ENCODE measurements around the gene GPR152. TPM values are rescaled to one million over a fixed set of nuclear protein-coding genes. Genes with fewer than 3 reads are reported as not detected.

Gene GPR152
- total RNA-seq, 1 experiment from 2014 or later: not detected

- no peak for TF ChIP-seq EZH2phosphoT487 (IDR thresholded peaks at IDR 0.05; ENCODE audit: borderline replicate concordance)
- peak; percentile 48 for TF ChIP-seq RAD21 (IDR thresholded peaks at IDR 0.05; ENCODE audit: low read depth)
- TF ChIP-seq EGR1 (IDR thresholded peaks at IDR 0.05; ENCODE audit: low read depth): no peak; the same call in 1 of the 2 replicates
- TF ChIP-seq FOSL1 (IDR thresholded peaks at IDR 0.05; ENCODE audit: low read depth): no peak
- peak; percentile 34 for TF ChIP-seq YY1 (IDR thresholded peaks at IDR 0.05; ENCODE audit: extremely low read depth, insufficient replicate concordance, low read depth, low read length)
These were observed 50.9 kb downstream of the GPR152 start, which contains the start of gene PPP1CA (continued) for GRCh38 chr11:67401495-67402191.

Small RNA genes lying within 50 kb of the gene (microRNA-seq; reads per million reads assigned to microRNA genes)
- gene MIR6752 (ENCODE audit: borderline number of aligned reads): not detected

Other genes starting within 250 kb of the GPR152 start
- 83.0 TPM for gene GRK2, start 186.3 kb downstream of the GPR152 start, total RNA-seq (2021; ENCODE audit: unreplicated experiment)
- 61.1 TPM for gene ANKRD13D, start 163.4 kb downstream of the GPR152 start, total RNA-seq (2021; ENCODE audit: unreplicated experiment)
- gene SSH3, start 149.2 kb downstream of the GPR152 start, total RNA-seq (2021; ENCODE audit: unreplicated experiment): 57.8 TPM
- gene POLD4, start 99.2 kb downstream of the GPR152 start, total RNA-seq (2021; ENCODE audit: unreplicated experiment): 44.2 TPM
- 12.2 TPM for gene CLCF1, start 79.1 kb downstream of the GPR152 start, total RNA-seq (2021; ENCODE audit: unreplicated experiment)
- 49.8 TPM for gene RAD9A, start 60.7 kb downstream of the GPR152 start, total RNA-seq (2021; ENCODE audit: unreplicated experiment)
- 238 TPM for gene PPP1CA, start 50.9 kb downstream of the GPR152 start, total RNA-seq (2021; ENCODE audit: unreplicated experiment)
- gene TBC1D10C, start 48.6 kb downstream of the GPR152 start, total RNA-seq (2021; ENCODE audit: unreplicated experiment): 0.39 TPM
- gene CARNS1, start 37.1 kb downstream of the GPR152 start, total RNA-seq (2021; ENCODE audit: unreplicated experiment): 1.0 TPM
- gene RPS6KB2, start 24.2 kb downstream of the GPR152 start, total RNA-seq (2021; ENCODE audit: unreplicated experiment): 54.1 TPM
- 1.4 TPM for gene PTPRCAP, start 15.0 kb downstream of the GPR152 start, total RNA-seq (2021; ENCODE audit: unreplicated experiment)
- gene CORO1B, start 9.3 kb downstream of the GPR152 start, total RNA-seq (2021; ENCODE audit: unreplicated experiment): 94.5 TPM
- gene CABP4, start 2.6 kb upstream of the GPR152 start, total RNA-seq (2021; ENCODE audit: unreplicated experiment): not detected
- 44.2 TPM for gene TMEM134, start 16.5 kb upstream of the GPR152 start, total RNA-seq (2021; ENCODE audit: unreplicated experiment)
- 61.0 TPM for gene AIP, start 30.3 kb upstream of the GPR152 start, total RNA-seq (2021; ENCODE audit: unreplicated experiment)
- 79.5 TPM for gene PITPNM1, start 52.6 kb upstream of the GPR152 start, total RNA-seq (2021; ENCODE audit: unreplicated experiment)
- gene CDK2AP2, start 55.4 kb upstream of the GPR152 start, total RNA-seq (2021; ENCODE audit: unreplicated experiment): 53.6 TPM
- gene CABP2, start 70.7 kb upstream of the GPR152 start, total RNA-seq (2021; ENCODE audit: unreplicated experiment): not detected
- 893 TPM for gene GSTP1, start 131.1 kb upstream of the GPR152 start, total RNA-seq (2021; ENCODE audit: unreplicated experiment)
- 242 TPM for gene NDUFV1, start 154.2 kb upstream of the GPR152 start, total RNA-seq (2021; ENCODE audit: unreplicated experiment)
- gene NUDT8, start 177.2 kb upstream of the GPR152 start, total RNA-seq (2021; ENCODE audit: unreplicated experiment): 18.7 TPM
- gene TBX10, start 187.0 kb upstream of the GPR152 start, total RNA-seq (2021; ENCODE audit: unreplicated experiment): not detected
- 0.30 TPM for gene ACY3, start 198.0 kb upstream of the GPR152 start, total RNA-seq (2021; ENCODE audit: unreplicated experiment)
- gene ALDH3B2, start 221.9 kb upstream of the GPR152 start, total RNA-seq (2021; ENCODE audit: unreplicated experiment): not detected

Data from HCT116 (cell line).